SK-N-SH (cell line): ENCODE measurements around the gene GLIS2. TPM values are rescaled to one million over a fixed set of nuclear protein-coding genes. Genes with fewer than 3 reads are reported as not detected.

Experiments used
- CTCF ChIA-PET: fragments of 300-600, 350-600 bp; formaldehyde crosslinking; extraction: SDS; loops from one replicate; lab custom pipeline; 2021; lab: Yijun Ruan, JAX
- POLR2A ChIA-PET: fragments of 350-600 bp; sonication (Branson Sonifier 250); formaldehyde crosslinking; extraction: SDS; loops from one replicate; lab custom pipeline; 2020; ENCODE audit warnings: antibody characterized with exemption, inconsistent platforms; lab: Yijun Ruan, JAX
- DNase-seq: peaks from one replicate; pipeline ENCODE4 v3.0.0; 2012
- H2AFZ ChIP-seq: fragments of 200-600 bp; sonication (generic); 2 replicates; pipeline ENCODE4 v1.8.1; 2016; ENCODE audit warnings: antibody characterized with exemption, mild to moderate bottlenecking, low read depth
- H3F3A ChIP-seq: fragments of 200-600 bp; sonication (generic); replicated peaks from 2 replicates; pipeline ENCODE3; 2016; ENCODE audit warnings: antibody characterized with exemption, mild to moderate bottlenecking; ENCODE audit not compliant: insufficient read depth
- H3K27ac ChIP-seq, 2 experiments: fragments of 200-500 bp in 1 of 2; fragments of 200-600 bp in 1 of 2; sonication (Bioruptor generic) in 1 of 2; sonication (generic), shearing (Covaris generic) in 1 of 2; 2 replicates each; pipeline versions ENCODE4 v1.5.1 to v1.6.1; 2014 to 2016; ENCODE audit warnings: low read depth in 2 of 2, inconsistent platforms in 1 of 2, low read length in 1 of 2, mild to moderate bottlenecking in 1 of 2, mixed read lengths in 1 of 2
- H3K27me3 ChIP-seq: fragments of 200-600 bp; sonication (generic), shearing (Covaris generic); 2 replicates; pipeline ENCODE4 v1.6.1; 2016; ENCODE audit warnings: mixed run types; ENCODE audit not compliant: insufficient read depth
- H3K36me3 ChIP-seq, 2 experiments: fragments of 200-500 bp in 1 of 2; fragments of 200-600 bp in 1 of 2; sonication (Bioruptor generic) in 1 of 2; sonication (generic) in 1 of 2; replicated peaks in 1 of 2; 2 replicates each; pipeline versions ENCODE3 to v1.5.1; 2014 to 2016; ENCODE audit warnings: low read length in 1 of 2, mild to moderate bottlenecking in 1 of 2; ENCODE audit not compliant: insufficient read depth in 2 of 2, control insufficient read depth in 1 of 2
- H3K4me1 ChIP-seq, 2 experiments: fragments of 200-500 bp in 1 of 2; fragments of 200-600 bp in 1 of 2; sonication (Bioruptor generic) in 1 of 2; sonication (generic), shearing (Covaris generic) in 1 of 2; 2 replicates each; pipeline versions ENCODE4 v1.5.1 to v1.6.1; 2014 to 2016; ENCODE audit warnings: low read depth in 1 of 2, low read length in 1 of 2, mixed run types in 1 of 2; ENCODE audit not compliant: insufficient read depth in 2 of 2, control insufficient read depth in 1 of 2
- H3K4me2 ChIP-seq: fragments of 200-600 bp; sonication (generic), shearing (Covaris generic); 2 replicates; pipeline ENCODE4 v1.6.1; 2017; ENCODE audit warnings: mixed run types
- H3K4me3 ChIP-seq, 2 experiments: fragments of 200-500 bp in 1 of 2; fragments of 200-600 bp in 1 of 2; sonication (Bioruptor generic) in 1 of 2; sonication (generic), shearing (Covaris generic) in 1 of 2; 2 replicates each; pipeline versions ENCODE4 v1.5.1 to v1.8.1; 2014 to 2016; ENCODE audit warnings: low read depth in 2 of 2, inconsistent platforms in 1 of 2, low read length in 1 of 2, mild to moderate bottlenecking in 1 of 2, mixed read lengths in 1 of 2, moderate library complexity in 1 of 2
- H3K79me2 ChIP-seq: fragments of 200-600 bp; sonication (generic); 2 replicates; pipeline ENCODE4 v1.8.1; 2017; ENCODE audit warnings: mild to moderate bottlenecking; ENCODE audit not compliant: insufficient read depth
- H3K9ac ChIP-seq: fragments of 200-600 bp; sonication (generic); 2 replicates; pipeline ENCODE4 v1.6.1; 2017; ENCODE audit warnings: mixed run types
- H3K9me2 ChIP-seq: fragments of 200-600 bp; sonication (generic); 2 replicates; pipeline ENCODE4 v1.6.1; 2017; ENCODE audit warnings: mixed run types
- H3K9me3 ChIP-seq: fragments of 200-600 bp; sonication (generic); 2 replicates; pipeline ENCODE4 v1.6.1; 2017; ENCODE audit warnings: mixed run types, mild to moderate bottlenecking, moderate library complexity
- H4K20me1 ChIP-seq: fragments of 200-600 bp; sonication (generic); 2 replicates; pipeline ENCODE4 v1.6.1; 2017; ENCODE audit warnings: mild to moderate bottlenecking, mixed run types; ENCODE audit not compliant: insufficient read depth
- ELF1 ChIP-seq: IDR thresholded peaks from 2 replicates; pipeline ENCODE4 v1.4.0; 2012
- GABPA ChIP-seq: IDR thresholded peaks from 2 replicates; pipeline ENCODE4 v1.4.0; 2012; ENCODE audit warnings: low read depth, mild to moderate bottlenecking
- GATA2 ChIP-seq: sonication (generic); formaldehyde crosslinking; IDR thresholded peaks from 2 replicates; pipeline ENCODE4 v1.5.0; 2020; ENCODE audit warnings: mild to moderate bottlenecking, missing genetic modification reagents
- MEF2A ChIP-seq: IDR thresholded peaks from 2 replicates; pipeline ENCODE4 v1.4.0; 2012; ENCODE audit warnings: low read depth, borderline replicate concordance
- RAD21 ChIP-seq: IDR thresholded peaks from 2 replicates; pipeline ENCODE4 v1.6.1; 2012; ENCODE audit warnings: mild to moderate bottlenecking, low read length
- RCOR1 ChIP-seq: fragments of 150-350 bp; IDR thresholded peaks from 2 replicates; pipeline ENCODE4 v1.6.1; 2017; ENCODE audit warnings: antibody characterized with exemption, low read length
- RFX5 ChIP-seq: IDR thresholded peaks from 2 replicates; pipeline ENCODE4 v1.6.1; 2012; ENCODE audit warnings: mild to moderate bottlenecking, improper control_type of control experiment, low read length
- RXRA ChIP-seq: IDR thresholded peaks from 2 replicates; pipeline ENCODE4 v1.4.0; 2012; ENCODE audit warnings: low read depth, mild to moderate bottlenecking, borderline replicate concordance
- SIN3A ChIP-seq: IDR thresholded peaks from 2 replicates; pipeline ENCODE4 v1.6.1; 2012; ENCODE audit warnings: low read depth, mild to moderate bottlenecking, low read length, moderate library complexity, borderline replicate concordance
- SMC3 ChIP-seq: IDR thresholded peaks from 2 replicates; pipeline ENCODE4 v1.6.1; 2012; ENCODE audit warnings: low read depth, low read length, improper control_type of control experiment
- TCF12 ChIP-seq: IDR thresholded peaks from 2 replicates; pipeline ENCODE4 v1.4.0; 2012
- WGBS: methylation state at CpG from one replicate; pipeline ENCODE4 v1.1.6; 2017; ENCODE audit warnings: low lambda C conversion rate; 5-methylcytosine and 5-hydroxymethylcytosine counted together
- polyA plus RNA-seq, 3 experiments: library from polyadenylated mRNA; depleted of rRNA; stranded (reverse); fragments of >200 nt; gene quantifications; 2 replicates each; pipeline ENCODE4 v1.2.3, GENCODE V29; 2012
- TF ChIP-seq, protein P1 (sequence below): IDR thresholded peaks from 2 replicates; pipeline ENCODE4 v1.4.0; 2012; ENCODE audit warnings: low read depth, borderline replicate concordance
- TF ChIP-seq, protein P2 (sequence below): fragments of 200-600 bp; sonication (generic); IDR thresholded peaks from 2 replicates; pipeline ENCODE4 v1.6.1; 2017; ENCODE audit warnings: antibody characterized with exemption, mild to moderate bottlenecking, moderate library complexity
- TF ChIP-seq, protein P3 (sequence below): IDR thresholded peaks from 2 replicates; pipeline ENCODE4 v1.4.0; 2012; ENCODE audit warnings: low read depth
- TF ChIP-seq, protein P4 (sequence below): IDR thresholded peaks from 2 replicates; pipeline ENCODE4 v1.6.1; 2012; ENCODE audit warnings: mild to moderate bottlenecking, low read depth, low read length, moderate library complexity
- TF ChIP-seq, protein P5 (sequence below): fragments of 150-350 bp; IDR thresholded peaks from 2 replicates; pipeline ENCODE4 v1.6.1; 2016; ENCODE audit warnings: mild to moderate bottlenecking, low read depth, low read length
- TF ChIP-seq, protein P6 (sequence below): IDR thresholded peaks from 2 replicates; pipeline ENCODE4; 2012

The GLIS2 gene
- polyA plus RNA-seq, 1 of the 3 experiments (the other 2 are of a cell fraction): 6.5 TPM

DNA sequence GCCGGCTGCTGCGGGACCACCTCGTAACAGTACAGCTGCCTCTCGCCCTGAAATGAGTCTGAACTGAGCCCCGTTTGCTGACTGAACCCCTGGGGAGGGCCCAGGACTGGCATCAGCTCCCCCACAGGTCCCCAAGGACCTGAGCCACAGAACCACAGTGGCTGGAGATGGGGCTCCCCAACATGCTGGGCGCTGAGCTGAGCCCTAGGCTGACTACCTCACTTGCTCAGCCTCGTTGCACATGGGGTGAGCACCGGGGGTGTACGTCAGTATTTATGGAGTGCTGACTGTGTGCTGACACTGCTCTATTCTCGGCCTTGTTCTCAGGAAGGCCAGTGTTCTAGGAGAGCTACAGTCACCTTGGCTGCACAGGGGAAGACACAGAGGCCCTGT, 49.1 kb downstream of the GLIS2 start:
- Histone ChIP-seq H3K4me2 (no peak overlapping the region), H3K27me3 (no peaks in the 10 kb centered on the region), H3K36me3 (no peaks in the 10 kb centered on the region), H3K9ac (no peak overlapping the region), H3K9me3 (no peaks in the 10 kb centered on the region), H3K79me2 (no peaks in the 10 kb centered on the region), H2AFZ (no peak overlapping the region), H3K9me2 (no peaks in the 10 kb centered on the region), H3K27ac (no peak overlapping the region), H4K20me1 (peaks cover 4% of the 10 kb centered on the region; the same call in 1 of the 2 replicates), H3F3A (no peaks in the 10 kb centered on the region), H3K4me1 (peaks cover 7 to 34% of the 10 kb centered on the region in 2 experiments; a peak in 3 of 4 replicates), H3K4me3 (no peak overlapping the region)
- TF ChIP-seq, protein P1, sequence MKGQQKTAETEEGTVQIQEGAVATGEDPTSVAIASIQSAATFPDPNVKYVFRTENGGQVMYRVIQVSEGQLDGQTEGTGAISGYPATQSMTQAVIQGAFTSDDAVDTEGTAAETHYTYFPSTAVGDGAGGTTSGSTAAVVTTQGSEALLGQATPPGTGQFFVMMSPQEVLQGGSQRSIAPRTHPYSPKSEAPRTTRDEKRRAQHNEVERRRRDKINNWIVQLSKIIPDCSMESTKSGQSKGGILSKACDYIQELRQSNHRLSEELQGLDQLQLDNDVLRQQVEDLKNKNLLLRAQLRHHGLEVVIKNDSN: no peak
- TF ChIP-seq, protein P2, sequence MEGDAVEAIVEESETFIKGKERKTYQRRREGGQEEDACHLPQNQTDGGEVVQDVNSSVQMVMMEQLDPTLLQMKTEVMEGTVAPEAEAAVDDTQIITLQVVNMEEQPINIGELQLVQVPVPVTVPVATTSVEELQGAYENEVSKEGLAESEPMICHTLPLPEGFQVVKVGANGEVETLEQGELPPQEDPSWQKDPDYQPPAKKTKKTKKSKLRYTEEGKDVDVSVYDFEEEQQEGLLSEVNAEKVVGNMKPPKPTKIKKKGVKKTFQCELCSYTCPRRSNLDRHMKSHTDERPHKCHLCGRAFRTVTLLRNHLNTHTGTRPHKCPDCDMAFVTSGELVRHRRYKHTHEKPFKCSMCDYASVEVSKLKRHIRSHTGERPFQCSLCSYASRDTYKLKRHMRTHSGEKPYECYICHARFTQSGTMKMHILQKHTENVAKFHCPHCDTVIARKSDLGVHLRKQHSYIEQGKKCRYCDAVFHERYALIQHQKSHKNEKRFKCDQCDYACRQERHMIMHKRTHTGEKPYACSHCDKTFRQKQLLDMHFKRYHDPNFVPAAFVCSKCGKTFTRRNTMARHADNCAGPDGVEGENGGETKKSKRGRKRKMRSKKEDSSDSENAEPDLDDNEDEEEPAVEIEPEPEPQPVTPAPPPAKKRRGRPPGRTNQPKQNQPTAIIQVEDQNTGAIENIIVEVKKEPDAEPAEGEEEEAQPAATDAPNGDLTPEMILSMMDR: no peak
- TF ChIP-seq, protein P3, sequence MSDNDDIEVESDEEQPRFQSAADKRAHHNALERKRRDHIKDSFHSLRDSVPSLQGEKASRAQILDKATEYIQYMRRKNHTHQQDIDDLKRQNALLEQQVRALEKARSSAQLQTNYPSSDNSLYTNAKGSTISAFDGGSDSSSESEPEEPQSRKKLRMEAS: no peak
- TF ChIP-seq RXRA: no peak
- TF ChIP-seq GABPA: no peak
- TF ChIP-seq, protein P4, sequence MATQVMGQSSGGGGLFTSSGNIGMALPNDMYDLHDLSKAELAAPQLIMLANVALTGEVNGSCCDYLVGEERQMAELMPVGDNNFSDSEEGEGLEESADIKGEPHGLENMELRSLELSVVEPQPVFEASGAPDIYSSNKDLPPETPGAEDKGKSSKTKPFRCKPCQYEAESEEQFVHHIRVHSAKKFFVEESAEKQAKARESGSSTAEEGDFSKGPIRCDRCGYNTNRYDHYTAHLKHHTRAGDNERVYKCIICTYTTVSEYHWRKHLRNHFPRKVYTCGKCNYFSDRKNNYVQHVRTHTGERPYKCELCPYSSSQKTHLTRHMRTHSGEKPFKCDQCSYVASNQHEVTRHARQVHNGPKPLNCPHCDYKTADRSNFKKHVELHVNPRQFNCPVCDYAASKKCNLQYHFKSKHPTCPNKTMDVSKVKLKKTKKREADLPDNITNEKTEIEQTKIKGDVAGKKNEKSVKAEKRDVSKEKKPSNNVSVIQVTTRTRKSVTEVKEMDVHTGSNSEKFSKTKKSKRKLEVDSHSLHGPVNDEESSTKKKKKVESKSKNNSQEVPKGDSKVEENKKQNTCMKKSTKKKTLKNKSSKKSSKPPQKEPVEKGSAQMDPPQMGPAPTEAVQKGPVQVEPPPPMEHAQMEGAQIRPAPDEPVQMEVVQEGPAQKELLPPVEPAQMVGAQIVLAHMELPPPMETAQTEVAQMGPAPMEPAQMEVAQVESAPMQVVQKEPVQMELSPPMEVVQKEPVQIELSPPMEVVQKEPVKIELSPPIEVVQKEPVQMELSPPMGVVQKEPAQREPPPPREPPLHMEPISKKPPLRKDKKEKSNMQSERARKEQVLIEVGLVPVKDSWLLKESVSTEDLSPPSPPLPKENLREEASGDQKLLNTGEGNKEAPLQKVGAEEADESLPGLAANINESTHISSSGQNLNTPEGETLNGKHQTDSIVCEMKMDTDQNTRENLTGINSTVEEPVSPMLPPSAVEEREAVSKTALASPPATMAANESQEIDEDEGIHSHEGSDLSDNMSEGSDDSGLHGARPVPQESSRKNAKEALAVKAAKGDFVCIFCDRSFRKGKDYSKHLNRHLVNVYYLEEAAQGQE: no peak
- no peak for TF ChIP-seq ELF1
- TF ChIP-seq, protein P5, sequence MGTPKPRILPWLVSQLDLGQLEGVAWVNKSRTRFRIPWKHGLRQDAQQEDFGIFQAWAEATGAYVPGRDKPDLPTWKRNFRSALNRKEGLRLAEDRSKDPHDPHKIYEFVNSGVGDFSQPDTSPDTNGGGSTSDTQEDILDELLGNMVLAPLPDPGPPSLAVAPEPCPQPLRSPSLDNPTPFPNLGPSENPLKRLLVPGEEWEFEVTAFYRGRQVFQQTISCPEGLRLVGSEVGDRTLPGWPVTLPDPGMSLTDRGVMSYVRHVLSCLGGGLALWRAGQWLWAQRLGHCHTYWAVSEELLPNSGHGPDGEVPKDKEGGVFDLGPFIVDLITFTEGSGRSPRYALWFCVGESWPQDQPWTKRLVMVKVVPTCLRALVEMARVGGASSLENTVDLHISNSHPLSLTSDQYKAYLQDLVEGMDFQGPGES: no peak
- TF ChIP-seq SIN3A: no peak
- TF ChIP-seq GATA2: no peak
- TF ChIP-seq MEF2A: no peak
- no peak for TF ChIP-seq RAD21
- TF ChIP-seq, protein P6, sequence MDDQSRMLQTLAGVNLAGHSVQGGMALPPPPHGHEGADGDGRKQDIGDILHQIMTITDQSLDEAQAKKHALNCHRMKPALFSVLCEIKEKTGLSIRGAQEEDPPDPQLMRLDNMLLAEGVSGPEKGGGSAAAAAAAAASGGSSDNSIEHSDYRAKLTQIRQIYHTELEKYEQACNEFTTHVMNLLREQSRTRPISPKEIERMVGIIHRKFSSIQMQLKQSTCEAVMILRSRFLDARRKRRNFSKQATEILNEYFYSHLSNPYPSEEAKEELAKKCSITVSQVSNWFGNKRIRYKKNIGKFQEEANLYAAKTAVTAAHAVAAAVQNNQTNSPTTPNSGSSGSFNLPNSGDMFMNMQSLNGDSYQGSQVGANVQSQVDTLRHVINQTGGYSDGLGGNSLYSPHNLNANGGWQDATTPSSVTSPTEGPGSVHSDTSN: no peak
- TF ChIP-seq RFX5: no peak
- no peak for TF ChIP-seq TCF12
- TF ChIP-seq SMC3: no peak
- TF ChIP-seq RCOR1: no peak
- POLR2A ChIA-PET: no interaction called here
- no CpG with 5 or more reads among the region's 10 CpGs for WGBS
- no peak for DNase-seq
- CTCF ChIA-PET: interaction anchor here (0.8 to 32.1 kb wide), 3 partner anchors 14 to 37 kb away, joined by 3 to 558 read pairs (median 4); partner anchors contain the start of gene PAM16
